Uterus (tissue), 2 donors: ENCODE results near the gene UFD1.

Experiments
- POLR2A ChIP-seq, 2 donors: fragments of 450-650 bp; IDR thresholded peaks; one replicate each; pipeline ENCODE4 v1.6.1; 2016; ENCODE audit warnings: antibody characterized with exemption in 2 of 2, mild to moderate bottlenecking in 1 of 2, moderate library complexity in 1 of 2
- TF ChIP-seq, protein P1 (sequence below), 4 experiments: fragments of 200-600 bp in 2 of 4; fragments of 450-650 bp in 2 of 4; sonication (generic) in 2 of 4; IDR thresholded peaks; one replicate each; pipeline ENCODE4 v1.5.1; 2016 to 2019; ENCODE audit warnings: antibody characterized with exemption in 4 of 4, mild to moderate bottlenecking in 2 of 4, moderate library complexity in 1 of 4

DNA sequence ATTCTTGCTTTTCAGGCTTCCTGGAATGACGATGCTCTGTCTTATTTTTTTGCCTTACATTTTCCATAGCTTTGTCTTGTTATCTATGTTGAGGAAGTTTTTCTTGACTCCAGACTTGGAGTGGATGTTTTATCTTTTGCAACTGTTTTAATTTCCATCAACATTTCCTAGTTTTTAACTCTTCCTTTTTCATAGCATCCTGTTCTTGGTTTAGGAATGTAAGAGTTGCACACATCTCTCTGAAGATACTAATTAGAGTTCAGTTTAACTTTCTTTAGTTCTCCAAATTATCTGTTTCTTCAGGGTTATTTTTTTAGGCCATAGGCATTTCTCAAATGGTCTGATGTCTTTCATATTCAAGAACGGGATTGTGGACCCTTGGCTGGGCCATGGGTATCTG, 34.8 kb upstream of the UFD1 start:
- TF ChIP-seq, protein P1, sequence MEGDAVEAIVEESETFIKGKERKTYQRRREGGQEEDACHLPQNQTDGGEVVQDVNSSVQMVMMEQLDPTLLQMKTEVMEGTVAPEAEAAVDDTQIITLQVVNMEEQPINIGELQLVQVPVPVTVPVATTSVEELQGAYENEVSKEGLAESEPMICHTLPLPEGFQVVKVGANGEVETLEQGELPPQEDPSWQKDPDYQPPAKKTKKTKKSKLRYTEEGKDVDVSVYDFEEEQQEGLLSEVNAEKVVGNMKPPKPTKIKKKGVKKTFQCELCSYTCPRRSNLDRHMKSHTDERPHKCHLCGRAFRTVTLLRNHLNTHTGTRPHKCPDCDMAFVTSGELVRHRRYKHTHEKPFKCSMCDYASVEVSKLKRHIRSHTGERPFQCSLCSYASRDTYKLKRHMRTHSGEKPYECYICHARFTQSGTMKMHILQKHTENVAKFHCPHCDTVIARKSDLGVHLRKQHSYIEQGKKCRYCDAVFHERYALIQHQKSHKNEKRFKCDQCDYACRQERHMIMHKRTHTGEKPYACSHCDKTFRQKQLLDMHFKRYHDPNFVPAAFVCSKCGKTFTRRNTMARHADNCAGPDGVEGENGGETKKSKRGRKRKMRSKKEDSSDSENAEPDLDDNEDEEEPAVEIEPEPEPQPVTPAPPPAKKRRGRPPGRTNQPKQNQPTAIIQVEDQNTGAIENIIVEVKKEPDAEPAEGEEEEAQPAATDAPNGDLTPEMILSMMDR (IDR thresholded peaks at IDR 0.05), result no peak
- TF ChIP-seq POLR2A (IDR thresholded peaks at IDR 0.05), result no peak
